GM21381 (cell line): ENCODE results near the gene CYP2R1.
A peak's percentile ranks its signal among the peaks of the same experiment; 100 is the strongest.

Experiments used
- ATAC-seq: cut with Tn5 transposase; IDR thresholded peaks from one replicate; pipeline ENCODE4 v1.9.1; 2021; ENCODE audit warnings: mild to moderate bottlenecking, moderate library complexity; ENCODE audit not compliant: unreplicated experiment

Gene CYP2R1, protein sequence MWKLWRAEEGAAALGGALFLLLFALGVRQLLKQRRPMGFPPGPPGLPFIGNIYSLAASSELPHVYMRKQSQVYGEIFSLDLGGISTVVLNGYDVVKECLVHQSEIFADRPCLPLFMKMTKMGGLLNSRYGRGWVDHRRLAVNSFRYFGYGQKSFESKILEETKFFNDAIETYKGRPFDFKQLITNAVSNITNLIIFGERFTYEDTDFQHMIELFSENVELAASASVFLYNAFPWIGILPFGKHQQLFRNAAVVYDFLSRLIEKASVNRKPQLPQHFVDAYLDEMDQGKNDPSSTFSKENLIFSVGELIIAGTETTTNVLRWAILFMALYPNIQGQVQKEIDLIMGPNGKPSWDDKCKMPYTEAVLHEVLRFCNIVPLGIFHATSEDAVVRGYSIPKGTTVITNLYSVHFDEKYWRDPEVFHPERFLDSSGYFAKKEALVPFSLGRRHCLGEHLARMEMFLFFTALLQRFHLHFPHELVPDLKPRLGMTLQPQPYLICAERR

DNA sequence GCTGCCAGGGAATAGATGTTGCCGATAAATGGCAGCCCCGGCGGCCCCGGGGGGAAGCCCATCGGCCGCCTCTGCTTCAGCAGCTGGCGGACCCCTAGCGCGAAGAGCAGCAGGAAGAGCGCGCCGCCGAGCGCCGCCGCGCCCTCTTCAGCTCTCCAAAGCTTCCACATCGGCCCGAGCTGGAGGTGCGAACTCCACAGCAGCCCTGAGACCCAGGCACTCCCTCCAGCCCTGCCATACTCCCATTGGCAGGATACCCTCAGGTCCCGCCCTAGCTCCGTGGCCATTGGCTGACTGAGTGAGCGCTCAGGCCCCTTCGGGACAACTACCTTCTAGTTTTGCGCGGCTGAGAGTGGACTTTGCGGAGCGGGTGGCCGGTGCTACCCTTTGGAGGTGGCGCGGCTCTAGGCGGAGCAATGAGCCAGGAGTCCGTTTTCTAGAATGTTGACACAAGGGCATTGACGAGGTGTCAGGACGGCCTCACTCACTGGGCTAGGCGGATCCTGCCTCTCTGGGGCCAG is at the start of gene CYP2R1:
CYP2R1 (minus strand) TSS at position 196 of the 521 bp plus-strand sequence; CDS start at position 170, 26 bp downstream.
- ATAC-seq = peak; percentile 96

DNA sequence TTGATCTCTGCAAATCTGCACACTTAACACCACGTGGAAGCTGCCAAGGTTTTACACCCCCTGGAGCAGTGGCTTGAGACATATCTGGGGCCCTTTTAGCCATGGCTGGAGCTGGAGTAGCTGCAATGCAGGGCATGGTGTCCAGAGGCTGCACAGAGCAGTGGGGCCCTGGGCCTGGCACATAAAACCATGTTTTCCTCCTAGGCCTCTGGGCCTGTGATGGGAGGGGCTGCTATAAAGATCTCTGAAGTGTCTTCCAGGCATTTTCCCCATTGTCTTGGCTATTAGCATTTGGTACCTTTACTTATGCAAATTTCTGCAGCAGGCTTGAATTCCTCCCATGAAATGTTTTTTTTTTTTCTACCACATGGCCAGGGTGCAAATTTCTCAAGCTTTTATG is 46.9 kb upstream of the CYP2R1 start:
- no peak for ATAC-seq

DNA sequence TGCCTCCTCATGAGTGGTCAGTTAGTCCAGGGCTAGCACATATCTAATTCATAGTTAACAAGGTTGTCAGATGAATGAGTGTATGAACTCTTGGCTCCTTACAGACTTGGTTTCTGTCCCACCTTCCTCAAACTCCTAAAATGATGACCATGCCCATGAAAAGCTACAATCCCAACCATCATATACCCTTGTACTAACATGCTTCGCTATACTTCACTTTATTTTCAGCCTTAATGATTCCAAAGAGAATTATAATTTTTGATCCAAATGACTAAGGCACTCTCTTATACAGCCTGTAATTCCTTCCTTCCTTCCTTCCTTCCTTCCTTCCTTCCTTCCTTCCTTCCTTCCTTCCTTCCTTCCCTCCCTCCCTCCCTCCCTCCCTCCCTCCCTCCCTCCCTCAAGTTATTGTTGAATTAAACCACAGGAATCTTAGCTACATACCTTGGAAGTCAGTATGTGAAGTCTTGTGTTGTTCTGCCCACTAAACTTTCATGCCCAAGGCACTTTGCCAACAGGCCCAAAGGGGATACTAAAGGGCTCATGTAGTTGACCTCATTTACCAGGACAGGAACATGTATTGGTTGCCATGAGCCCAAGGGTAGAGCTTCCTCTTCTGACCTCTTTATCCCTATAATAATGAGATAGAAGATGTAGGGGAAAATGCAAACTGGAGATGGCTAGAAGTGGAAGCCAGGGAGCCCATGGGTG is 42.8 kb upstream of the CYP2R1 start:
- no peak for ATAC-seq

DNA sequence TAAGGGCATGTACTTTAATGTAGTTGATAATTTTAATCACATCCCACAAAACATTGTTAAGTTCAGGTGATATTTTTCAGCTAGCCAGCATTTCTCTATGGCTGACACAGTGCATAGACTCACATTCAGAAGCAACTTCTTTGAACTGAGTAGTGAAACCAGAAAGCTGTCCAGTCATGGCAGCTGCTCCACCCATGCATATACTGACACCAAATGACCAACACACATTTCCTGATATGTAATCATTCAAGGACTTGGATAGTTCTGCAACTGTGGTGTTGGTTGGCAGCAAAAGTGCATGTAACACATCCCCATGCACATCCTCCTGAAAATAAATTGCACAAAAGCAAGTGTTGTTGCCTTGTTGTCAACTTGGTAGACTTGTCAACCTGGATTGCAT is 40.4 kb upstream of the CYP2R1 start:
- no peak for ATAC-seq

DNA sequence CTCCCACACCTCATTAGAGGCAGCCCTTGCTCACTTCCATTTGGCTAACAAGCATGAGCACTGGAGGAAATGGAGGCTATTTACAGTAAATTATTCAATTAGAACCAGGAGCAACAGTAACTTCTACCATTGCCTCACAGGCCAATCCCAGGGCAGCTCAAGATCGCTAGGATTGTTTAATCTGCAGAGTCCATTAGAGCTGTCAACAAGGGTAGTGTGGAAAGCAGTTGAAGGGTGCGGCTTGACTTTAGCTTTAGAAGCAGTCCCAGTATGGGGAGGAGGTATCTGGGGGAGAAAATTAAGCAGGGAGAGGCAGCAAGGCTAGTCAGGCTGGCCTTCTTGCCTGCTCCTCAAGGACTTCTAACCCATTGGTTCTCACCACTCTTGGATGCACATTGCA is 38.3 kb upstream of the CYP2R1 start:
- ATAC-seq = no peak

DNA sequence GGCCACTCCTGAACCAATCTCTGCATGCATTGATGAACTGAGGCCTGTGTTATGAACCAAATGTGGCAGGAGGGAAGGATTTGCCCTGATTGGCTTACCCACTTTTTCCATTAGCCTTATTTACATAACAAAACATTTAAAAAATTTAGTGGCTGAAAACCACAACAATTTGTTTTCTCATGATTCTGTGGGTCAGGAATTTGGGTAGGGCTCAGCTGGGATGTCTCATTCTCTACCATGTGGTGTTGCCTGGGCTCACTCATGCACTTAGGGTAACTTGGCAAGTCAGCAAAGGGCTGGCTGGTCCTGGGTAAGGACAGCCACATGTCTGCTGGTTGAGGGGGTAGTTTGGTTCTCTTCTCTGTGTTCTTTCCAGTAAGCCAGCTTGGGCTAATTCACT is 35.1 kb upstream of the CYP2R1 start:
- ATAC-seq = no peak

DNA sequence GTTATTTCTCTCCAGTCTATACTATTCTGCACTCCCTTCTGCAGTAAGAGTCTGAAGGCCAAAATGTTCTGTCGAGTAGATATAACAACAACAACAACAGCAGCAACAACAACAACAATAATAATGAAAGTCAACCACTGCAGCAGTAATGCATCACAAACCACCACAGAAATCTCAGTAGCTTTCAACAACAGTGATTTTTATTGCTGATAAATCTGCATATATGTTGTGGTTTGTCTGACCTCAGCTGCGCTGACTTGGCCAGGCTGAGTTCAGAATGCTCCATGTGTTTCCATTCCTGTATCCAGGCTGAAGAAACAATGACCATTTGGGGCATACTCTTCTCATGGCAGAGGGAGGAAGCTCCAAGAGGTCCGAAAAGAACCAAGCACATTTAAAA is 32.3 kb upstream of the CYP2R1 start:
- no peak for ATAC-seq

DNA sequence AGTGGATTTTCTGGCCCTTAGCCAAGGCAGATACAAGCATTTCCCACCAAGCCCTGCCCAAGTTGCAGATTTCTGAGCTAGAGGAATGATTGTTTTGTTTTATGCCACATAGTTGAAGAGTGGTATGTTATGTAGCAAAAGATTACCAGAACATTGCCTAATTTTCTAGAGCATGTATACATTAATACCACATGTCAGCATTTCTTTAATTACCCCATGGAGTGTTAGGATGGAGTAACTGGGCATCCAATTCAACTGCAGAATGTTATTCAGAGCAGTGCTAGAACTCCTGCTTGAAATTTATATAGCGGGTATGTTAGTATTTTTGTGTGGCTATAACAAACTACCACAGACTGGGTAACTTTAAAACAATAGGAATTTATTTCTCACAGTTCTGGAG is 24.4 kb upstream of the CYP2R1 start:
- no peak for ATAC-seq

DNA sequence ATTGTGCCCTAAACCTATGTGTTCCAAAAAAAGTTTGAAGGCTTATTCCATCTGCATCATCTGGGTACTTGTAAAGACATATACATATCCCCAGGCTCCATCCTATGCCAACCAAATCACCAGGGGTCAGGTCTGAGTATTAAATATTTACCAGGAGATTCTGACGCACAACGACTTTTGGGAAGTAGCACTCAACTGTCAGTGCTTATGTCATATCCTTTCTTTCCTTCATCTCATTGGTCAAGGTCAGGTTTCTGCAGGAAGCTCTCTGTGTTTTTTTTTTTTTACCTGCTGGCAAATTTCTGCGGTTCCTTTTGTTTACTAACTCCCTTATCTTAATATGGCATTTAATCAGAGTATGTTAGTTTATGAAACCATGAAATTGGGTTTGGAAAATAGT is 22.5 kb upstream of the CYP2R1 start:
- ATAC-seq = no peak

DNA sequence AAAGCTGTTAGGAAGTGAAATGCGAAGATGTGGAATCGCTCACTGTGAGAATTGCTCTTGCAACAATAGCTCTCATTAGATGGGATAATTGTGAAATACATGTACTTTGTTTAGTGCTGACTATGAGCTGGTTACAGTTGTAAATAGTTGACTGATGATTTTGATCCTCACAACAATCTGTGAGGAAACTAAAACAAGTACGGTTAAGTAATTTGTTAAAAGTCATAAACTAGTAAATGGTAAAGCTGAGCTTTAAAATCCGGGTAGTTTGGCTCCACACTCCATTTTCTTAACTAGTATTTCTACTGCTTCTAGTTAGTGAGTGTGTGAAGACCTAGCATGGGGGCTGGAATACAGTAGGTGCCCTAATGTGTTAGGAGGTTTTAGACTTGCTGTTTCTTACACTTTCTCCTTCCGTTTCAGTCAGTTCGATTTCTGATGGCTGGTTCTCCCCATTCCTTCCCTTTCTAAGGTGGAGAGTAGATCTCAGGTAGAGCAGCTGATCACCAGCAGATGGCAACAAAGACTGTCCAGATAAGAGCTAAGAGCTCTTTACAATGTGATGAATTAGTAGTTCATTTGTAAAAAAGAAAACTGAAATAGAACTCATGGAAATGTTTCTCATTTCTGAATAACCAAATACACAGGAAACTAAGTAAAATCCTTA is 16.3 kb upstream of the CYP2R1 start:
- peak; percentile 23 for ATAC-seq

DNA sequence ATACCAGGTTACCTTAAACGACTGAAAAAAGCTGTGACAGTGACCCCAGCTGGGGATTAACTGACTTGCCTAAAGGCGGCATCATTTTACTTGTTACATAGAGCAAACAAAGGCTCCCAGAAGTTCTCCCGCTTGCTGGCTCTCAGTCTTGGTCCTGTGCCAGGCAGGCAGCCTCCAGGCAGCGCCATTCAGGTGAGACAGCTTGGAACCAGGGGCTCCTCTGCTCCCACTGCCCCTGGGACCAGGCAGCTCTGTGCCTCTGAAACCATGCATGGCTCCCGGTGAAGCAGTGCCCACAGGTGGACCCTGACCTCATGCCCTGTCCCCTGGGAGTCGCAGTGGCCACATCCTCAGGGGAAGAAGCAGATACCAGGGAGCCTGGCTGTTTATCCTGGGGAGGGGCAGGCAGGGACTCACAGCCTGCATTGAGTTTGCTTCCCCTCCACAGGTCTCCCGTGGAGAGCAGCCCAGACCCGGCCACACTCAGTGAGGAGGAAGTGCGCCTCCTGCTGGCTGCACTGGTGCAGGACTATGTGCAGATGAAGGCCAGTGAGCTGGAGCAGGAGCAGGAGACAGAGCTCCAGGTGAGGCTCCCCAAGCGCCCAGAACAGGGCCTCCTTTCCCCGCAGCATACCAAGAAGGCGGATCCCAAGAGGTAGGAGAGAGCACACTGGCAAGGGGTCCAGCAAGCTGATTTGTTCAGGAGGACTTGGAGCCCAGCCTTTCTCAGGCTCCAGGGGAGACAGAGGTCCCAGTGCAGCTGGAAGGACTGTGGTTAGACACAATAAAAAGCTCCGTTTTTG is 15.6 kb upstream of the CYP2R1 start:
- peak; percentile 42 for ATAC-seq

DNA sequence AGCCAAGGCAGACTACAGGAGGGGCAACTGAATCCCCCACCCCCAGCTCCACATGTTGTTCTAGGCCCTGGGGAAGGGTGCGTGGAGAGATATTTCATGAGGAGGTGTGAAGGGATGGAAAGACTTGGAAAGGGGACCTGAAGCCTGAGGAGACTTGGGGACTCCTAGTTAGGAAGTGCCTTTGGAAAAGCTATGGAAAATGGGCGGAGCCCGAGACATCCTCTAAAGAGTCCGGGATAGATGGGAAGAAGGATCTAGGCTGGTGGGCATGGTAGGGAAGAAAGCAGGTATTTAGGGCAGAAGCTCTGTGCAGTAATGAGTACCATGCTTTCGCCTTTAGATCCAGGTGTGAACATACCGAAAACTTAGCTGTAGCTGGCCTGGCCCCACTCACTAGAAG is 15.0 kb upstream of the CYP2R1 start:
- ATAC-seq = no peak

DNA sequence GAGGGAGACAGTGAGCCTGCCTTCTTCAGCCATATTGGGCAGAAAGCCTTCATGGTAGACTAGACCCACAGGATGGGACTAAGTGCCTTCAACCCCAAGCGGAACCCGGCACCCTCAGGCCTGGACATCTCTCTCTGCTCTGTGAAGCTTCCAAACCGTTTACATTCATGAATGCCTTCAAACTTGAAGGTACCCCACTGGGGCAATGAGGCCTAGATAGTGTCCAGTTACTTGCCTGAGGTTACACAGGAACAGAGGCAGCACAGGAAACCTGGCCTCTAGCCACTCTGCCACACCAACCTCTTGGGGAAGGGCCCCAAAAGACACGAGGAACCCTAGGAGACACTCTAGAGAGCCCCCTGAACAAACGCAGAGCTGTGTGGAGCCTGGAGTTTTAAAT is 14.5 kb upstream of the CYP2R1 start:
- ATAC-seq = no peak

DNA sequence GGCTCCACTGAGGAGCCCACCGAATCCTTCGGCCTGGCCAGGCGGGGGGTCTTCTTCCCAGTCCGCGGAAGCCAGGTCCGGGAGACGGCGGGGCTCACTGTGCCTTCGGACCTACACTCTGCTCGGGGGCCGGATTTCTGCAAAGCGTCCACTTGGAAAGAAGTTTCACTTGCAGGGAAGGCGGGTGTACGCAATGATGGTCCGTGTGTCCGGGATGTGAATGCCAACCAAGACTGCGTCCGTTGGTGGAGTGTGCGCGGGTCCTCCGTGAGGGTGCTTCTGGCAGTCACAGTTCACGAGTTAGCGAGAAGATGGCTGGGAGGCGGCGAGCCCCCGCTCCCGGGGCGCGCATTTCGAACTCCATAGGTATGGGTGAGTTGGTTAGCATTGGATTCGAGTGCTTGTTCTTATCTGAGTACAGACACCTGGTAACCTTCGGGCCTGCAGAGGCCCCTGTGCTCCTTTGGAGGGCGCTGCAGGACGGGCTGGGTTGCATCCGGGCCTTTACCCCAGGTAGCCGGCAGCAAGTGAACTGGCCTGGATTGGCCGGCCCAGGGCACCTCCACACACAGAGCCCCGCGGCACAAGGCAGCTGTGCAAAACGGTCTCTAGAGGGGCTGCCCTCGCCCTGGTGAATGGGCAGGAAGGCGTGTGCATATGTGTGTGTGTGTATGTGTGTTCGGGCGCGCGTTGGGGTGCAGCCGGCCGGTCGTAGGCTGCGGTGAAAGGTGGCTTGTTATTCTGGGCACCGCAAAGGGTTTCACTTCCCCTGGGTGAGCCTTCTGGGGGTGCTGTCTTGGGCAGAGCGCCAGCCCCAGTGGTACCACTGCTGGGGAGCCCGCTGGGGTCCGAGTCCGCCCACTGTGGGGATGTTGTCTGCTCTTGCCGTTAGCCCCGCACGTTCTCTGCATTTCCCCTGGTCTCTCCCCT is 13.3 kb upstream of the CYP2R1 start:
- ATAC-seq = peak; percentile 64

DNA sequence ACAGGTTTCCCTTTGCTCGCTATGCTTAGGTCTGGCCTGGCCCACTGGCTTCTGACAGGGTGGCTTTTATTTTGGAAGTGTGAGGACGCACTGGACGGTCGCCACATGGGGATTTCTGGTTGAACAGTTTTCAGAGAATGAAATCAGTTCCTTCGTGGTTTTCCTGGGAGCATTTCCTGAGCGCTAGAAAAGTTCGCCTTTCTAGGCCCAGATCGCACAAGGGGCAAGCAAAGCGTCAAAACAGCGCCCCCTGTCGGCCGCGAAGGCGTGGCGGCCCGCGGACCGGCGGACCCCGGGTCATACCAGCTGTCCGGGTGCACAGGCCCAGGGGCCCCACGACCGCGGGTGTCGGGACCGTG is 12.7 kb upstream of the CYP2R1 start:
- ATAC-seq = peak; percentile 45

DNA sequence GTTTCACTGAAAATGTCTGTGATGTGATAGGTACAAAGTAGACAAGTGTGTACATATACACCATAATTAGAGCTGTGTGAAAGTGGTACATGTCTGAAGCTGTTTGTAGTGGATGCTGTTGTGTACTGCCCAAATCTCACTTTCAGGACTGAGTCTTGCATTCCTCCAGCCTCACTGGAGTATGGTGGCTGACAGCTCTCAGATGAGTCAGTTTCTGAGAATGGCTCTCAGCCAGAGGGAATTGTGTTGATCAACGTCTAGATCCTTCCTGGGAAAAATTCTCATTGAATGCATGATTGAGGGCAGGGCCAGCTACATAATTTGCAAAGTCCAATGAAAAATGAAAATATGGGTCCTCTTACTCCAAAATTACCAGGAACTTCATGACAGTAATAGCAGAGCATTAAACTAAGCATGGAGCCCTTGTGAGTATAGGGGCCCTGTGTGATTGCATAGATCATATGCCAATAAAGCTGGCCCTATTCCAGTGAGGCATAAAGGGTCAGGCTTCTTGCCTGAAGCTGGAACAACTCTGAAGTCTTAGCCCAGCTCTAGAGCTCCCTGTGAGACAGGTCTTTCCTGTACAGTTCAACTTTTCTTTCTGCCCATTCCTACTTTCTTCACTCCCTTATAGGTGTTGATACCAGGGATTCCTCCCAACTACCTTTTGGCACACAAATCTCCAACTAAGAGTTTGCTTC is 10.8 kb upstream of the CYP2R1 start:
- no peak for ATAC-seq

DNA sequence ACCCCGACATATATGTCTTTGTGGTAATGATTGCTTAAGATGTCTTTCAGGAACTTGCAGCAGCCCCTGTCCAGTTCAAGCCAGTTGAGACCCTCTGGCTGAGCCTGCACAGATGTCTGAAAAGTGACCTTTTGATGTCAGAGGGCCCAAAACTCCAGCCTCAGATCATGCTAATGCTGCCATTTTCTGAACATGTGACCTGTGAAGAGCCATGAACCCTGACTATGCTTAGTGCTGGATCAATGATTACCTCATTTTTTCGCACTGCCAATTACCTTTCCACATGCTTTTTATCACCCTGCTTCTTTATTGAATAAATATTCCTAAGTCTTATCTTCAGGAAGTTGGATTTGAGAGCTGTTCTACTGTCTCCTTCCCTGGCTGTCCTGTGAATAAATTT is 6.9 kb upstream of the CYP2R1 start:
- no peak for ATAC-seq

DNA sequence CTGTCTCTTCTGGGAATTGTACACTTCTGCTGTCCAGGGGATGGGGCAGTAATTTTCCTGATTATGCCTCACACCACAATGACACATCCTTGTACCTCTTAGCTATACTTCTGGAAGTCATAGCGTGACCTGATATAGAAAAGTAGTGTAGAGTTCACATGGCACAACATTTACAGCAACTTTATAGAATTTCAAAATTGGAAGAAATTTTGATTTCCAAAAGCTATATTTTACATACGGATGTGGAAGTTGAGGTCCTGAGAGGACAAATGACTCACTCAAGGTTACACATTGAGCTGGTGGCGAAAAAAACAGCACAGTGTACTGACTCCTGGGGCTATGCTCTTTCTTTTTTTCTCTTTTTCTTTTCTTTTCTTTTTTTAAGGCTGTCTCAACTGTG is 6.3 kb upstream of the CYP2R1 start:
- no peak for ATAC-seq
